OCI-LY7 (cell line): ENCODE data around the gene FERMT3. TPM values are rescaled to one million over a fixed set of nuclear protein-coding genes. Genes with fewer than 3 reads are reported as not detected.

Experiments
- BruUV-seq: library from RNA; stranded (reverse); fragments of 400-500 nt; replicated peaks from 2 replicates; lab custom pipeline; 2021; lab: Mats Ljungman, UMichigan
- CTCF ChIA-PET: fragments of 300-600 bp; sonication (Branson Sonifier 250); formaldehyde crosslinking; loops from one replicate; lab custom pipeline; 2022; ENCODE audit warnings: antibody characterized with exemption; ENCODE audit not compliant: unreplicated experiment; lab: Charles Lee
- POLR2A ChIA-PET: fragments of 300-600 bp; sonication (Branson Sonifier 250); formaldehyde crosslinking; loops from one replicate; lab custom pipeline; 2022; ENCODE audit warnings: antibody characterized with exemption; lab: Charles Lee
- DNase-seq: peaks from one replicate; pipeline ENCODE4 v3.0.0-alpha.2; 2015; ENCODE audit warnings: low spot score
- H2AFZ ChIP-seq: fragments of 200-600 bp; sonication (generic), shearing (Covaris generic); 2 replicates; pipeline ENCODE4 v1.6.1; 2014; ENCODE audit warnings: mild to moderate bottlenecking, antibody characterized with exemption, low read length, moderate library complexity
- H3K27ac ChIP-seq: fragments of 200-600 bp; sonication (generic); 2 replicates; pipeline ENCODE4 v1.5.1; 2014; ENCODE audit warnings: mixed run types, low read depth, mild to moderate bottlenecking, moderate library complexity, low read length, inconsistent platforms; ENCODE audit not compliant: poor library complexity, severe bottlenecking
- H3K36me3 ChIP-seq: fragments of 200-600 bp; sonication (generic); 2 replicates; pipeline ENCODE4 v1.6.1; 2014; ENCODE audit warnings: mild to moderate bottlenecking, antibody characterized with exemption, low read length, moderate library complexity, mixed read lengths; ENCODE audit not compliant: insufficient read depth
- H3K4me1 ChIP-seq: fragments of 200-600 bp; sonication (generic); 2 replicates; pipeline ENCODE4 v1.5.1; 2014; ENCODE audit warnings: mild to moderate bottlenecking, low read length; ENCODE audit not compliant: insufficient read depth, poor library complexity, severe bottlenecking
- H3K4me2 ChIP-seq: fragments of 200-600 bp; sonication (generic); 2 replicates; pipeline ENCODE4 v1.6.1; 2014; ENCODE audit warnings: mild to moderate bottlenecking, low read length
- H3K4me3 ChIP-seq: fragments of 200-600 bp; sonication (generic); 2 replicates; pipeline ENCODE4 v1.5.1; 2014; ENCODE audit warnings: mild to moderate bottlenecking, low read depth, low read length; ENCODE audit not compliant: poor library complexity, severe bottlenecking
- H3K79me2 ChIP-seq: fragments of 200-600 bp; sonication (generic); 2 replicates; pipeline ENCODE4 v1.6.1; 2016; ENCODE audit warnings: low read depth, mild to moderate bottlenecking, low read length, moderate library complexity, mixed read lengths; ENCODE audit not compliant: insufficient read depth
- H3K9me2 ChIP-seq: fragments of 200-600 bp; sonication (generic); 2 replicates; pipeline ENCODE4 v1.6.1; 2016; ENCODE audit warnings: mild to moderate bottlenecking, low read length, mixed read lengths; ENCODE audit not compliant: insufficient read depth
- H3K9me3 ChIP-seq: fragments of 200-600 bp; sonication (generic); 2 replicates; pipeline ENCODE4 v1.6.1; 2014; ENCODE audit warnings: mild to moderate bottlenecking, mixed run types, low read length, mixed read lengths
- H4K20me1 ChIP-seq: fragments of 200-600 bp; sonication (generic); 2 replicates; pipeline ENCODE4 v1.6.1; 2014; ENCODE audit warnings: mild to moderate bottlenecking, antibody characterized with exemption, low read length, moderate library complexity, mixed read lengths; ENCODE audit not compliant: insufficient read depth
- EZH2phosphoT487 ChIP-seq: fragments of 200-600 bp; sonication (generic); IDR thresholded peaks from 2 replicates; pipeline ENCODE4 v1.6.1; 2018; ENCODE audit warnings: low read depth, borderline replicate concordance, mild to moderate bottlenecking, mixed run types, antibody characterized with exemption, low read length, moderate library complexity, mixed read lengths
- intact Hi-C: fragments of 100-400 bp; cut with micrococcal nuclease; formaldehyde crosslinking; loops from one replicate; pipeline ENCODE4 v1.10.0; 2022; ENCODE audit not compliant: unreplicated experiment
- total RNA-seq, 2 experiments: library from RNA; depleted of rRNA in 1 of 2; stranded (reverse); fragments of >200 nt in 1 of 2; shearing (Covaris generic) in 1 of 2; gene quantifications; 2 replicates each; pipeline ENCODE4 v1.2.3, GENCODE V29; 2014 to 2022
- TF ChIP-seq, protein P1 (sequence below): fragments of 200-600 bp; sonication (generic); conservative IDR thresholded peaks from 2 replicates; pipeline ENCODE4 v1.5.1; 2014; ENCODE audit warnings: mild to moderate bottlenecking, antibody characterized with exemption, low read length, moderate library complexity, mixed read lengths

Gene FERMT3
- total RNA-seq, 2 experiments from 2014 or later, result 120 to 201 TPM

DNA sequence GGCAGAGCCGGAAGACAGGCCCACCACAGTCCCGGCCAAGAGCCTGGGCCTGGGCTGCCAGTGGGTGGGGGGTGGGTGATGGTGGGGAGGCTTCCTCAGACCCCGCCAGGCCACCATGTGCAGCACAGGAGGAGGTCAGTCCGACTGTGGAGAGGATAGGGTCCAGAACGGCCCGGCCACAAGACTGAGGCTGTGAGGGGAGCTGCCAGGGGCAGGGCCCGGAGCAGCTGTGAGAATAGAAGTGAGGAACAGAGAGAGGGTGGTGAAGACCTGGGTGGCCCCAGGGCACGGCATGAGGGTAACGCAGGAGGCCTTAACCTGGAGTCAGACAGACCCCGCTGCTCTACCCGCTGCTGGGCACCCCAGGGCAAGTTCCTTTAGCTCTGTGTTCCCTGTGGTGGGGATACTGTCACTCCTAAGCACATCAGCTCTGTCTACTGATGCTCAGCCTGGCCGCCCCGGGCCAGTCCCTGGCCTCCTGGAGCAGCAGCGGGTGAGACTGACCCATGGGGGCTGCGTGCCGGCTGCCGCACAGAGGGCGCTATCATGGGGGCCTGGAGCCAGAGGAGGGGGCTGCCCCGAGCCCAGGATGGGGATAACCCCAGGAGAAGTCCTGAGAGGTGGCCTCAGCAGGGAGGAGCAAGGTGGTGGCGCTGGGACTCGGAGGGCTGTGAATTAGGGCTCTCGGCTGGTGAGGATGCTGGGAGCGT, 1.7 kb downstream of the FERMT3 start:
- Histone ChIP-seq H3K9me3 (no peaks in the 10 kb centered on the region), H3K4me3 (peak overlapping the region; percentile 80), H3K27ac (peak overlapping the region; percentile 96), H3K9me2 (no peaks in the 10 kb centered on the region), H3K79me2 (peaks cover 17% of the 10 kb centered on the region; the same call in 1 of the 2 replicates), H3K4me1 (peaks cover 35% of the 10 kb centered on the region), H2AFZ (no peak overlapping the region), H4K20me1 (no peaks in the 10 kb centered on the region), H3K4me2 (peak overlapping the region; percentile 92), H3K36me3 (peaks cover 80% of the 10 kb centered on the region)
- intact Hi-C loops, result no loop called here
- no TSS peak for BruUV-seq
- ChIA-PET POLR2A (interaction anchor here (0.8 to 5.1 kb wide), 7 partner anchors 16 to 109 kb away, joined by 3 to 29 read pairs (median 15); partner anchors contain the start of genes BAD, FKBP2, NUDT22 and PRDX5), CTCF (interaction anchor here (2.5 kb wide), 1 partner anchor 31 kb away, joined by 9 read pairs; no protein-coding TSS in a partner anchor)
- peak; percentile 29 for DNase-seq
- no peak for TF ChIP-seq EZH2phosphoT487
- TF ChIP-seq, protein P1, sequence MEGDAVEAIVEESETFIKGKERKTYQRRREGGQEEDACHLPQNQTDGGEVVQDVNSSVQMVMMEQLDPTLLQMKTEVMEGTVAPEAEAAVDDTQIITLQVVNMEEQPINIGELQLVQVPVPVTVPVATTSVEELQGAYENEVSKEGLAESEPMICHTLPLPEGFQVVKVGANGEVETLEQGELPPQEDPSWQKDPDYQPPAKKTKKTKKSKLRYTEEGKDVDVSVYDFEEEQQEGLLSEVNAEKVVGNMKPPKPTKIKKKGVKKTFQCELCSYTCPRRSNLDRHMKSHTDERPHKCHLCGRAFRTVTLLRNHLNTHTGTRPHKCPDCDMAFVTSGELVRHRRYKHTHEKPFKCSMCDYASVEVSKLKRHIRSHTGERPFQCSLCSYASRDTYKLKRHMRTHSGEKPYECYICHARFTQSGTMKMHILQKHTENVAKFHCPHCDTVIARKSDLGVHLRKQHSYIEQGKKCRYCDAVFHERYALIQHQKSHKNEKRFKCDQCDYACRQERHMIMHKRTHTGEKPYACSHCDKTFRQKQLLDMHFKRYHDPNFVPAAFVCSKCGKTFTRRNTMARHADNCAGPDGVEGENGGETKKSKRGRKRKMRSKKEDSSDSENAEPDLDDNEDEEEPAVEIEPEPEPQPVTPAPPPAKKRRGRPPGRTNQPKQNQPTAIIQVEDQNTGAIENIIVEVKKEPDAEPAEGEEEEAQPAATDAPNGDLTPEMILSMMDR, result no peak

DNA sequence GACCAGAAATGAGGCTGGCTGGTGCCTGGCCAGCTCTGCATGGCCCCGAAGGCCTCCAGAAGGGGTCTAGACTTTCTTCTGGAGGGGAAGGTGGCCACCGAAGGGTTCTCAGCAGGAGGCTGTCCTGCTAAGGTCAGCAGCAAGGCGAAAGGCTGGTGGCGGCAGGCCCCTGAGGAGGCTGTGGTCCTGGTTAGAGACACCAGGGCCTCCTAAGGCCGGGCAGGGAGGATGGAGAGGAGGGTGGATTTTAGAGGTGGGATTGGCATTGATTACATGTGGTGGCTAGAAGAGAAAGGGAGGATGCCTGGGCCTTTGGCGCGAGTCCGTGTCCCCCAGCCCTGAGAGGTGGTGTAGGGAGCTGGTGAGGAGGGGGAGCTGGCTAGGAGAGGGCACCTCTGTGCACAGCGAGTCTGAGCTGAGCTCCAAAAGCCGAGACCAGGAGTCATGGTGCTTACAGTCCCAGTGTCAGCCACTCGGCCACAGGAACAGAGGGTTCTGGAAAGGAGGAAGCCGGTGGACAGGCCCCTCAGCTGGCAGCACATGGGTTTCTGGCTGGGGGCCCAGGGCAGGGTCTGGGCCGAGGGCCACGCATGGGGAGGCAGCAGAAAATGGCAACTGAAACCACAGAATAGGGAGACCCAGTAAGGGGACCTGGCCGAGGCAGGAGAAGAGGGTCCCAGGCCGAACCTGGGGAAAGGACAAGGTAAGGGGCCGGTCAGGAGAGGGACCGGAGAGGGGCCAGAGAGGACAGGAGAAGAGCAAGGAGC, 2.5 kb downstream of the FERMT3 start:
- Histone ChIP-seq H3K4me1 (peaks cover 35% of the 10 kb centered on the region), H3K36me3 (peaks cover 80% of the 10 kb centered on the region), H3K9me2 (no peaks in the 10 kb centered on the region), H2AFZ (no peak overlapping the region), H3K4me3 (peak overlapping the region; percentile 80), H3K79me2 (peaks cover 17% of the 10 kb centered on the region; the same call in 1 of the 2 replicates), H3K27ac (peak overlapping the region; percentile 96), H4K20me1 (no peaks in the 10 kb centered on the region), H3K4me2 (peak overlapping the region; percentile 92), H3K9me3 (no peaks in the 10 kb centered on the region)
- DNase-seq, result no peak
- ChIA-PET POLR2A (interaction anchor here (0.8 to 5.1 kb wide), 2 partner anchors 32 to 109 kb away, joined by 4 to 27 read pairs; partner anchors contain the start of genes FKBP2, PRDX5 and TRMT112), CTCF (no interaction called here)
- TF ChIP-seq, protein P1, result no peak
- no peak for TF ChIP-seq EZH2phosphoT487
- BruUV-seq, result no TSS peak
- intact Hi-C loops, result no loop called here
